T-cell (primary cell): ENCODE data around the gene TARS2. TPM values are rescaled to one million over a fixed set of nuclear protein-coding genes. Genes with fewer than 3 reads are reported as not detected.

Source experiments
- ATAC-seq, 4 experiments: fragments of 200-7000 bp in 3 of 4; fragments of 150-1000 bp in 1 of 4; cut with Tn5 transposase; replicated peaks in 1 of 4; 1 replicate in 3 of 4; 2 replicates in 1 of 4; pipeline ENCODE4 v1.10.0; 2021; ENCODE audit warnings: moderate library complexity in 3 of 4, mild to moderate bottlenecking in 2 of 4, moderate number of reproducible peaks in 1 of 4
- CTCF ChIA-PET, 2 donors: fragments of 300-600 bp; sonication (Branson Sonifier 250); formaldehyde crosslinking; loops; one replicate each; lab custom pipeline; 2022; ENCODE audit warnings: antibody characterized with exemption in 2 of 2; lab: Charles Lee
- POLR2A ChIA-PET, 2 donors: fragments of 300-600 bp; sonication (Branson Sonifier 250); formaldehyde crosslinking; loops; one replicate each; lab custom pipeline; 2022; ENCODE audit warnings: antibody characterized with exemption in 2 of 2; lab: Charles Lee
- DNase-seq, 35 experiments: peaks; one replicate each; pipeline versions ENCODE4 v3.0.0 to v3.0.0-alpha.2; 2013 to 2023
- H3K27ac ChIP-seq: one replicate; pipeline ENCODE4 v1.5.1; 2013; ENCODE audit warnings: low read length
- H3K27me3 ChIP-seq, 2 experiments: replicated peaks in 1 of 2; 1 replicate in 1 of 2; 2 replicates in 1 of 2; pipeline versions ENCODE4 v1.6.1 to v1.7.0; 2013; ENCODE audit warnings: low read length in 1 of 2, mixed read lengths in 1 of 2; ENCODE audit not compliant: control insufficient read depth in 2 of 2, insufficient read depth in 2 of 2; ENCODE audit errors: extremely low read depth in 1 of 2
- H3K36me3 ChIP-seq, 2 donors: 1 replicate in 1 of 2; 2 replicates in 1 of 2; pipeline versions ENCODE4 v1.6.1 to v1.7.0; 2013; ENCODE audit warnings: low read length in 1 of 2; ENCODE audit not compliant: control insufficient read depth in 2 of 2, insufficient read depth in 1 of 2; ENCODE audit errors: extremely low read depth in 1 of 2
- H3K4me1 ChIP-seq, 2 experiments: 1 replicate in 1 of 2; 2 replicates in 1 of 2; pipeline versions ENCODE4 v1.6.1 to v1.7.0; 2013; ENCODE audit warnings: low read length in 2 of 2, mixed read lengths in 1 of 2; ENCODE audit not compliant: insufficient read depth in 2 of 2, control insufficient read depth in 1 of 2; ENCODE audit errors: extremely low read depth in 1 of 2
- H3K4me3 ChIP-seq, 2 donors: 1 replicate in 1 of 2; 2 replicates in 1 of 2; pipeline versions ENCODE4 v1.5.1 to v1.7.0; 2013; ENCODE audit warnings: mild to moderate bottlenecking in 2 of 2, low read length in 1 of 2, moderate library complexity in 1 of 2; ENCODE audit not compliant: control insufficient read depth in 1 of 2; ENCODE audit errors: extremely low read depth in 1 of 2
- H3K9me3 ChIP-seq: 2 replicates; pipeline ENCODE4 v1.7.0; 2013
- H3K27ac Mint-ChIP-seq, 2 donors: one replicate each; pipeline ENCODE4 v1.8.0; 2020 to 2021; ENCODE audit warnings: mild to moderate bottlenecking in 2 of 2, mixed read lengths in 2 of 2
- H3K27me3 Mint-ChIP-seq, 2 donors: one replicate each; pipeline ENCODE4 v1.8.0; 2021 to 2022; ENCODE audit warnings: mixed read lengths in 2 of 2
- H3K36me3 Mint-ChIP-seq: one replicate; pipeline ENCODE4 v1.8.0; 2021; ENCODE audit warnings: mixed read lengths
- H3K4me1 Mint-ChIP-seq, 3 donors: one replicate each; pipeline ENCODE4 v1.8.0; 2020 to 2022; ENCODE audit warnings: mixed read lengths in 3 of 3, mild to moderate bottlenecking in 1 of 3
- H3K4me3 Mint-ChIP-seq, 3 donors: one replicate each; pipeline ENCODE4 v1.8.0; 2020 to 2022; ENCODE audit warnings: mild to moderate bottlenecking in 3 of 3, mixed read lengths in 3 of 3, moderate library complexity in 3 of 3
- H3K9me3 Mint-ChIP-seq, 3 donors: one replicate each; pipeline ENCODE4 v1.8.0; 2020 to 2022; ENCODE audit warnings: mixed read lengths in 3 of 3
- WGBS: methylation state at CpG from one replicate; pipeline ENCODE4 v1.1.5; 2013; ENCODE audit warnings: missing lambda C conversion rate; ENCODE audit not compliant: insufficient coverage; 5-methylcytosine and 5-hydroxymethylcytosine counted together
- total RNA-seq, 35 experiments: library from RNA in 6 of 35; stranded (reverse) in 6 of 35; fragments of 120-200 nt in 1 of 35; gene quantifications; one replicate each; pipeline versions ENCODE4 v1.2.1 to v1.2.4 and lab custom pipeline; 2013 to 2026

TARS2 gene
- total RNA-seq, 5 donors from 2014 or later (not counting 1 experiment from before 2014, with no cell fraction given) = 24.1 to 35.9 (median 30.2) TPM

- ChIA-PET CTCF (interaction anchor here (0.5 to 1.1 kb wide), 8 partner anchors 14 to 736 kb away, joined by 3 to 6 read pairs (median 3); partner anchors contain the start of gene ENSA (in 1 of the 2)), POLR2A (interaction anchor here (0.7 to 1.0 kb wide), 2 partner anchors 28 to 364 kb away, joined by 3 read pairs; no protein-coding TSS in a partner anchor)
- peak in 3 of 4 experiments; percentile 2 to 20 (median 3) for ATAC-seq
- H3K36me3 ChIP-seq = no peaks in the 10 kb centered on the region
- no peaks in the 10 kb centered on the region for H3K9me3 Mint-ChIP-seq
- no peaks in the 10 kb centered on the region for H3K27me3 ChIP-seq
- DNase-seq = peak in 5 of 35 experiments; percentile 7 to 31 (median 9)
- peak overlapping the region; percentile 62 to 73 for H3K27ac Mint-ChIP-seq
- no peaks in the 10 kb centered on the region for H3K36me3 Mint-ChIP-seq
- 4% methylated on average over 16 of the region's 19 CpGs for WGBS
- no peaks in the 10 kb centered on the region for H3K27me3 Mint-ChIP-seq
- H3K4me3 Mint-ChIP-seq = peak overlapping the region; percentile 83 to 91 (median 87)
- H3K9me3 ChIP-seq = no peaks in the 10 kb centered on the region
- H3K4me3 ChIP-seq = peak overlapping the region; percentile 63 to 71
- H3K4me1 Mint-ChIP-seq = peaks cover 11 to 22% (median 20%) of the 10 kb centered on the region in 3 donors
- H3K27ac ChIP-seq = no peak overlapping the region
- peaks cover 0 to 11% of the 10 kb centered on the region in 2 experiments for H3K4me1 ChIP-seq
Measured at GRCh38 chr1:150516050-150516591, 28.9 kb downstream of the TARS2 start.

- peaks cover 11 to 22% (median 20%) of the 10 kb centered on the region in 3 donors for H3K4me1 Mint-ChIP-seq
- ChIA-PET POLR2A (no interaction called here), CTCF (interaction anchor here (0.7 to 1.1 kb wide), 3 partner anchors 13 to 54 kb away, joined by 3 to 6 read pairs (median 5); no protein-coding TSS in a partner anchor)
- no peaks in the 10 kb centered on the region for H3K9me3 Mint-ChIP-seq
- no peak overlapping the region for H3K27ac ChIP-seq
- peak overlapping the region; percentile 83 to 91 (median 87) for H3K4me3 Mint-ChIP-seq
- no peaks in the 10 kb centered on the region for H3K9me3 ChIP-seq
- no peaks in the 10 kb centered on the region for H3K36me3 ChIP-seq
- 100% methylated on average over 1 of the region's 4 CpGs for whole genome bisulfite sequencing
- ATAC-seq (no peak), DNase-seq (peak in 1 of 35 experiments; percentile 21)
- peak overlapping the region; percentile 62 to 73 for H3K27ac Mint-ChIP-seq
- no peaks in the 10 kb centered on the region for H3K27me3 Mint-ChIP-seq
- no peaks in the 10 kb centered on the region for H3K36me3 Mint-ChIP-seq
- peaks cover 0 to 11% of the 10 kb centered on the region in 2 experiments for H3K4me1 ChIP-seq
- H3K27me3 ChIP-seq = no peaks in the 10 kb centered on the region
- H3K4me3 ChIP-seq = no peak overlapping the region
Measured at GRCh38 chr1:150516616-150517015, 29.4 kb downstream of the TARS2 start.

- ATAC-seq = no peak
Measured at GRCh38 chr1:150521196-150521968, 34.2 kb downstream of the TARS2 start.

GRCh38 chr1:150525348-150525747 lies 38.1 kb downstream of the TARS2 start:
- ATAC-seq (no peak), DNase-seq (no peak)
- Histone ChIP-seq H3K4me3 (no peak overlapping the region), H3K27ac (no peak overlapping the region), H3K9me3 (no peaks in the 10 kb centered on the region), H3K27me3 (no peaks in the 10 kb centered on the region), H3K4me1 (no peaks in the 10 kb centered on the region), H3K36me3 (no peaks in the 10 kb centered on the region)
- Mint-ChIP-seq H3K4me3 (no peak overlapping the region), H3K4me1 (no peaks in the 10 kb centered on the region), H3K27me3 (no peaks in the 10 kb centered on the region), H3K36me3 (no peaks in the 10 kb centered on the region), H3K9me3 (no peaks in the 10 kb centered on the region), H3K27ac (no peak overlapping the region)
- ChIA-PET CTCF (no interaction called here), POLR2A (no interaction called here)
- WGBS = 80% methylated on average over 1 of the region's 3 CpGs

More at GRCh38 chr1:150521196-150521968, 34.2 kb downstream of the TARS2 start:
- H3K9me3 Mint-ChIP-seq = no peaks in the 10 kb centered on the region
- H3K27me3 ChIP-seq = no peaks in the 10 kb centered on the region
- ChIA-PET CTCF (interaction anchor here in 1 of 2 donors (0.6 kb wide), 1 partner anchor 83 kb away, joined by 3 read pairs; no protein-coding TSS in a partner anchor), POLR2A (no interaction called here)
- WGBS = no CpG with 5 or more reads among the region's 1 CpG
- H3K4me1 ChIP-seq = peaks cover 0 to 1% of the 10 kb centered on the region in 2 experiments
- no peaks in the 10 kb centered on the region for H3K27me3 Mint-ChIP-seq
- no peaks in the 10 kb centered on the region for H3K36me3 ChIP-seq
- H3K4me1 Mint-ChIP-seq = peaks cover 4 to 8% (median 5%) of the 10 kb centered on the region in 3 donors
- H3K9me3 ChIP-seq = no peaks in the 10 kb centered on the region
- H3K27ac ChIP-seq = no peak overlapping the region
- H3K4me3 ChIP-seq = no peak overlapping the region
- no peak overlapping the region for H3K27ac Mint-ChIP-seq
- no peak overlapping the region for H3K4me3 Mint-ChIP-seq
- DNase-seq = no peak
- H3K36me3 Mint-ChIP-seq = no peaks in the 10 kb centered on the region

GRCh38 chr1:150528196-150528595 lies 41.0 kb downstream of the TARS2 start:
- no peaks in the 10 kb centered on the region for H3K36me3 ChIP-seq
- ATAC-seq (no peak), DNase-seq (no peak)
- Mint-ChIP-seq H3K4me3 (no peak overlapping the region), H3K36me3 (no peaks in the 10 kb centered on the region), H3K9me3 (no peaks in the 10 kb centered on the region), H3K27ac (no peak overlapping the region), H3K4me1 (peaks cover 0 to 6% (median 3%) of the 10 kb centered on the region in 3 donors), H3K27me3 (no peaks in the 10 kb centered on the region)
- H3K4me3 ChIP-seq = no peak overlapping the region
- no CpG with 5 or more reads among the region's 1 CpG for WGBS
- H3K9me3 ChIP-seq = no peaks in the 10 kb centered on the region
- H3K27me3 ChIP-seq = no peaks in the 10 kb centered on the region
- H3K4me1 ChIP-seq = no peaks in the 10 kb centered on the region
- POLR2A ChIA-PET = no interaction called here
- H3K27ac ChIP-seq = no peak overlapping the region
- CTCF ChIA-PET = interaction anchor here (0.6 to 0.7 kb wide), 2 partner anchors 55 to 61 kb away, joined by 4 read pairs; no protein-coding TSS in a partner anchor

- H3K9me3 Mint-ChIP-seq = no peaks in the 10 kb centered on the region
- no peak overlapping the region for H3K4me3 Mint-ChIP-seq
- Histone ChIP-seq H3K9me3 (no peaks in the 10 kb centered on the region), H3K4me3 (no peak overlapping the region), H3K36me3 (no peaks in the 10 kb centered on the region), H3K27ac (no peak overlapping the region), H3K4me1 (no peaks in the 10 kb centered on the region), H3K27me3 (peaks cover 0 to 3% of the 10 kb centered on the region in 2 experiments)
- H3K27ac Mint-ChIP-seq = no peak overlapping the region
- WGBS = 66% methylated on average over 4 of the region's 4 CpGs
- ATAC-seq (no peak), DNase-seq (no peak)
- no peaks in the 10 kb centered on the region for H3K36me3 Mint-ChIP-seq
- ChIA-PET POLR2A (no interaction called here), CTCF (interaction anchor here in 1 of 2 donors (0.6 kb wide), 1 partner anchor 283 kb away, joined by 4 read pairs; no protein-coding TSS in a partner anchor)
- H3K4me1 Mint-ChIP-seq = peaks cover 0 to 6% (median 3%) of the 10 kb centered on the region in 3 donors
- H3K27me3 Mint-ChIP-seq = no peaks in the 10 kb centered on the region
Measured at GRCh38 chr1:150529017-150529416, 41.8 kb downstream of the TARS2 start.
